PC-9 (cell line): ENCODE data around the gene ALX4. TPM values are rescaled to one million over a fixed set of nuclear protein-coding genes. Genes with fewer than 3 reads are reported as not detected.

Experiments used
- BruUV-seq: library from RNA; stranded (reverse); fragments of 400-500 nt; replicated peaks from 2 replicates; lab custom pipeline; 2021; lab: Mats Ljungman, UMichigan
- CTCF ChIA-PET: fragments of 300-600 bp; sonication (Branson Sonifier 250); formaldehyde crosslinking; loops from one replicate; lab custom pipeline; 2022; ENCODE audit warnings: antibody characterized with exemption; lab: Charles Lee
- POLR2A ChIA-PET: fragments of 300-600 bp; sonication (Branson Sonifier 250); formaldehyde crosslinking; loops from one replicate; lab custom pipeline; 2022; ENCODE audit warnings: antibody characterized with exemption; ENCODE audit not compliant: unreplicated experiment; lab: Charles Lee
- DNase-seq, 2 experiments: peaks; one replicate each; pipeline versions ENCODE4 v3.0.0 to v3.0.0-alpha.2; 2015 to 2022; ENCODE audit warnings: mixed read lengths in 1 of 2
- H2AFZ ChIP-seq: fragments of 200-600 bp; sonication (generic); 2 replicates; pipeline ENCODE4 v1.8.1; 2017; ENCODE audit warnings: antibody characterized with exemption
- H3F3A ChIP-seq: fragments of 200-600 bp; sonication (generic); 2 replicates; pipeline ENCODE4 v1.8.1; 2017; ENCODE audit warnings: antibody characterized with exemption, mild to moderate bottlenecking, low read depth; ENCODE audit not compliant: insufficient read depth
- H3K27ac ChIP-seq: fragments of 200-600 bp; sonication (generic); 2 replicates; pipeline ENCODE4 v1.6.1; 2016; ENCODE audit warnings: mixed run types
- H3K27me3 ChIP-seq: fragments of 200-600 bp; sonication (generic); 2 replicates; pipeline ENCODE4 v1.6.1; 2016; ENCODE audit warnings: low read depth, mixed run types; ENCODE audit not compliant: insufficient read depth
- H3K36me3 ChIP-seq: fragments of 200-600 bp; sonication (generic); 2 replicates; pipeline ENCODE4 v1.6.1; 2016; ENCODE audit warnings: low read depth, mixed run types
- H3K4me1 ChIP-seq: fragments of 200-600 bp; sonication (generic); replicated peaks from 2 replicates; pipeline ENCODE4 v1.6.1; 2016; ENCODE audit warnings: mixed run types; ENCODE audit not compliant: insufficient read depth
- H3K4me2 ChIP-seq: fragments of 200-600 bp; sonication (generic); 2 replicates; pipeline ENCODE4 v1.6.1; 2017; ENCODE audit warnings: mixed run types
- H3K4me3 ChIP-seq: fragments of 200-600 bp; sonication (generic); 2 replicates; pipeline ENCODE4 v1.6.1; 2016; ENCODE audit warnings: mixed run types
- H3K79me2 ChIP-seq: fragments of 200-600 bp; sonication (generic); 2 replicates; pipeline ENCODE4 v1.6.1; 2017; ENCODE audit warnings: low read depth, mixed run types
- H3K9me2 ChIP-seq: fragments of 200-600 bp; sonication (generic); 2 replicates; pipeline ENCODE4 v1.8.1; 2017; ENCODE audit warnings: mild to moderate bottlenecking; ENCODE audit not compliant: insufficient read depth
- H3K9me3 ChIP-seq: fragments of 200-600 bp; sonication (generic); 2 replicates; pipeline ENCODE4 v1.8.1; 2016; ENCODE audit warnings: low read depth; ENCODE audit not compliant: insufficient read depth
- H4K20me1 ChIP-seq: fragments of 200-600 bp; sonication (generic); 2 replicates; pipeline ENCODE4 v1.8.1; 2017; ENCODE audit not compliant: insufficient read depth
- EZH2 ChIP-seq: fragments of 200-600 bp; sonication (generic); IDR thresholded peaks from 2 replicates; pipeline ENCODE4 v1.8.0; 2017; ENCODE audit warnings: antibody characterized with exemption, low read depth
- intact Hi-C: fragments of 100-400 bp; cut with micrococcal nuclease; formaldehyde crosslinking; loops from one replicate; pipeline ENCODE4 v1.10.0; 2022; ENCODE audit not compliant: unreplicated experiment
- total RNA-seq: library from RNA; stranded (reverse); gene quantifications from 2 replicates; pipeline ENCODE4 v1.2.3, GENCODE V29; 2021
- TF ChIP-seq, protein P1 (sequence below): fragments of 200-600 bp; sonication (generic); conservative IDR thresholded peaks from 2 replicates; pipeline ENCODE4 v1.6.1; 2017; ENCODE audit warnings: mixed run types, antibody characterized with exemption, mild to moderate bottlenecking, moderate library complexity

ALX4 gene
- total RNA-seq, 1 experiment from 2014 or later = not detected

- POLR2A ChIA-PET = no interaction called here
These were observed 34.0 kb upstream of the ALX4 start for GRCh38 chr11:44343778-44344422.

GRCh38 chr11:44342616-44343015 lies 32.7 kb upstream of the ALX4 start:
- Histone ChIP-seq H3F3A (no peaks in the 10 kb centered on the region), H3K4me2 (no peak overlapping the region), H4K20me1 (no peaks in the 10 kb centered on the region; the same call in 1 of the 2 replicates), H3K4me1 (no peaks in the 10 kb centered on the region), H3K4me3 (no peak overlapping the region), H3K27me3 (peaks cover 57% of the 10 kb centered on the region), H3K27ac (no peak overlapping the region), H3K79me2 (no peaks in the 10 kb centered on the region), H3K9me3 (no peaks in the 10 kb centered on the region), H2AFZ (no peak overlapping the region), H3K9me2 (no peaks in the 10 kb centered on the region), H3K36me3 (no peaks in the 10 kb centered on the region)
- BruUV-seq = no TSS peak
- intact Hi-C loops = no loop called here
- CTCF ChIA-PET = no interaction called here
- POLR2A ChIA-PET = no interaction called here
- DNase-seq = no peak
- no peak for TF ChIP-seq EZH2
- TF ChIP-seq, protein P1, sequence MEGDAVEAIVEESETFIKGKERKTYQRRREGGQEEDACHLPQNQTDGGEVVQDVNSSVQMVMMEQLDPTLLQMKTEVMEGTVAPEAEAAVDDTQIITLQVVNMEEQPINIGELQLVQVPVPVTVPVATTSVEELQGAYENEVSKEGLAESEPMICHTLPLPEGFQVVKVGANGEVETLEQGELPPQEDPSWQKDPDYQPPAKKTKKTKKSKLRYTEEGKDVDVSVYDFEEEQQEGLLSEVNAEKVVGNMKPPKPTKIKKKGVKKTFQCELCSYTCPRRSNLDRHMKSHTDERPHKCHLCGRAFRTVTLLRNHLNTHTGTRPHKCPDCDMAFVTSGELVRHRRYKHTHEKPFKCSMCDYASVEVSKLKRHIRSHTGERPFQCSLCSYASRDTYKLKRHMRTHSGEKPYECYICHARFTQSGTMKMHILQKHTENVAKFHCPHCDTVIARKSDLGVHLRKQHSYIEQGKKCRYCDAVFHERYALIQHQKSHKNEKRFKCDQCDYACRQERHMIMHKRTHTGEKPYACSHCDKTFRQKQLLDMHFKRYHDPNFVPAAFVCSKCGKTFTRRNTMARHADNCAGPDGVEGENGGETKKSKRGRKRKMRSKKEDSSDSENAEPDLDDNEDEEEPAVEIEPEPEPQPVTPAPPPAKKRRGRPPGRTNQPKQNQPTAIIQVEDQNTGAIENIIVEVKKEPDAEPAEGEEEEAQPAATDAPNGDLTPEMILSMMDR = no peak

More at GRCh38 chr11:44343778-44344422, 34.0 kb upstream of the ALX4 start:
- Histone ChIP-seq H3K4me2 (no peak overlapping the region), H3K9me3 (no peaks in the 10 kb centered on the region), H3K27me3 (peaks cover 44% of the 10 kb centered on the region), H3K79me2 (no peaks in the 10 kb centered on the region), H3K4me3 (no peak overlapping the region), H3K36me3 (no peaks in the 10 kb centered on the region), H3K4me1 (no peaks in the 10 kb centered on the region), H3F3A (no peaks in the 10 kb centered on the region), H3K9me2 (no peaks in the 10 kb centered on the region), H4K20me1 (no peaks in the 10 kb centered on the region; the same call in 1 of the 2 replicates), H3K27ac (no peak overlapping the region), H2AFZ (no peak overlapping the region)
- intact Hi-C loops = no loop called here
- no peak for DNase-seq
- no peak for TF ChIP-seq EZH2
- TF ChIP-seq, protein P1 = no peak
- BruUV-seq = no TSS peak
- CTCF ChIA-PET = no interaction called here

GRCh38 chr11:44340656-44341055 lies 30.7 kb upstream of the ALX4 start:
- no peaks in the 10 kb centered on the region; the same call in 1 of the 2 replicates for H4K20me1 ChIP-seq
- H3K4me3 ChIP-seq = no peak overlapping the region
- no peak overlapping the region for H3K4me2 ChIP-seq
- POLR2A ChIA-PET = no interaction called here
- CTCF ChIA-PET = no interaction called here
- no TSS peak for BruUV-seq
- no peaks in the 10 kb centered on the region for H3K36me3 ChIP-seq
- H3K27me3 ChIP-seq = peaks cover 66% of the 10 kb centered on the region
- H2AFZ ChIP-seq = no peak overlapping the region
- no peak overlapping the region for H3K27ac ChIP-seq
- intact Hi-C loops = no loop called here
- no peaks in the 10 kb centered on the region for H3F3A ChIP-seq
- no peaks in the 10 kb centered on the region for H3K9me3 ChIP-seq
- no peaks in the 10 kb centered on the region for H3K9me2 ChIP-seq
- TF ChIP-seq, protein P1 = no peak
- no peak for TF ChIP-seq EZH2
- H3K79me2 ChIP-seq = no peaks in the 10 kb centered on the region
- no peak for DNase-seq
- no peaks in the 10 kb centered on the region for H3K4me1 ChIP-seq
